ENCODE data around the gene CHST11. TPM values are rescaled to one million over a fixed set of nuclear protein-coding genes. Genes with fewer than 3 reads are reported as not detected.
A peak's percentile ranks its signal among the peaks of the same experiment; 100 is the strongest.

The CHST11 gene
- total and polyA plus RNA-seq, 8 donors: 11.1 to 56.9 (median 14.8) TPM

DNA sequence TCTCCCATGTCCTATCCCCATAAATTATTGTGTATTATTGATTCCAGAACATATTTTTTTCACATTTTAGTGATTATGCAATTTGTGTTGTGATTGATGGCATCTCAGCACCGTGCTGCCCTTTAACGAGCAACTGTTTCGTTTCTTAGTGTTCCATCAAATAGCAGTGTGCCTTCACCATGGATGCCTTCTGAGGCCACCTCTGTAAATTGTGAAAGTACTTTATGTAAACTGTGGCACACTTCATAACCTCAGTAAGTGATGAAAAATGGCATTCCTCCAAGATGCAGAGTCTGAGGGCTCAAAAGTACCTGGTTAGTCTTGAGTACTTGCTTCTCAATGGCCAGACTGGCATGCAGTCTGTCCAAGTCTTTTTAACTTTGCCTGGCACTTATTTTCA lies 8.2 kb downstream of the CHST11 start:
- H3K27ac ChIP-seq: peak overlapping the region; percentile 15 to 82
- DNase-seq (peak in 2 of 4 donors; percentile 32 to 69), ATAC-seq (peak; percentile 87)
- no peaks in the 10 kb centered on the region for H3K36me3 ChIP-seq
- H3K27me3 ChIP-seq: no peaks in the 10 kb centered on the region
- H3K9me3 ChIP-seq: no peaks in the 10 kb centered on the region
- intact Hi-C loops (cut with DNase I): no loop called here
- peaks cover 10 to 100% of the 10 kb centered on the region in 2 donors for H3K4me1 ChIP-seq
- no peak overlapping the region for H3K4me3 ChIP-seq
- TF ChIP-seq, protein P1, sequence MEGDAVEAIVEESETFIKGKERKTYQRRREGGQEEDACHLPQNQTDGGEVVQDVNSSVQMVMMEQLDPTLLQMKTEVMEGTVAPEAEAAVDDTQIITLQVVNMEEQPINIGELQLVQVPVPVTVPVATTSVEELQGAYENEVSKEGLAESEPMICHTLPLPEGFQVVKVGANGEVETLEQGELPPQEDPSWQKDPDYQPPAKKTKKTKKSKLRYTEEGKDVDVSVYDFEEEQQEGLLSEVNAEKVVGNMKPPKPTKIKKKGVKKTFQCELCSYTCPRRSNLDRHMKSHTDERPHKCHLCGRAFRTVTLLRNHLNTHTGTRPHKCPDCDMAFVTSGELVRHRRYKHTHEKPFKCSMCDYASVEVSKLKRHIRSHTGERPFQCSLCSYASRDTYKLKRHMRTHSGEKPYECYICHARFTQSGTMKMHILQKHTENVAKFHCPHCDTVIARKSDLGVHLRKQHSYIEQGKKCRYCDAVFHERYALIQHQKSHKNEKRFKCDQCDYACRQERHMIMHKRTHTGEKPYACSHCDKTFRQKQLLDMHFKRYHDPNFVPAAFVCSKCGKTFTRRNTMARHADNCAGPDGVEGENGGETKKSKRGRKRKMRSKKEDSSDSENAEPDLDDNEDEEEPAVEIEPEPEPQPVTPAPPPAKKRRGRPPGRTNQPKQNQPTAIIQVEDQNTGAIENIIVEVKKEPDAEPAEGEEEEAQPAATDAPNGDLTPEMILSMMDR (IDR thresholded peaks at IDR 0.05): no peak

DNA sequence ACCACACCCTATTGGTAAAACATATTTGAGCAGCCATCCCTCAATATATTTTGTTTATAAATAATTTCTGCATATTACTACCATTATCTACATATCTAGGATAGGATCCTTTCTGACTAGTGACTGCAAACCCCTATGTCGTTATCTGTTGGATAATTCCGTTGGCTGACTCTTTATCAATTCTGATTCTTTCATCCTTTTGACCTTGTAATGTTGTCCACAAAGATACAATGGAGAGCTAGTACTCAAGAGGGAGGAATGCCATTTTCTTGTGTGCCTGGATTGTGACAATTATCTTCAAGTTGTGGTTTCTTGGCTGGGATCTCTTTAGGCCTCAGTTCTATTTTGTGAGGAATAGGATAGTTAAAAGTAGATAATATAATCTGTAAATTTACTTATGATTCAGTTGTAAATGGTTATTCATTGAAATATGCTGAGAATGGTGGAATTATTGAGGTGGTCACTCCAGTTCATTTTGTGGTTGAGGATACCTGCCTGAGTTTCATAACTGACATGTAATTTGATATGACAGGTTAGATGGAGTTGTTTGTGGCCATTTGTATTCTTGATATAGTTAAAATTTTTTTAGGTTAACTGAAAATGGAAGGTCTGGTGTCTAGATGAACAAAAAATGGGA lies 10.1 kb downstream of the CHST11 start:
- H3K9me3 ChIP-seq: no peaks in the 10 kb centered on the region
- DNase-seq (no peak), ATAC-seq (no peak)
- H3K4me3 ChIP-seq: no peak overlapping the region
- TF ChIP-seq, protein P1 (IDR thresholded peaks at IDR 0.05): no peak
- intact Hi-C loops (cut with DNase I): no loop called here
- H3K27ac ChIP-seq: no peak overlapping the region
- no peaks in the 10 kb centered on the region for H3K36me3 ChIP-seq
- peaks cover 10 to 96% of the 10 kb centered on the region in 2 donors for H3K4me1 ChIP-seq
- H3K27me3 ChIP-seq: no peaks in the 10 kb centered on the region

DNA sequence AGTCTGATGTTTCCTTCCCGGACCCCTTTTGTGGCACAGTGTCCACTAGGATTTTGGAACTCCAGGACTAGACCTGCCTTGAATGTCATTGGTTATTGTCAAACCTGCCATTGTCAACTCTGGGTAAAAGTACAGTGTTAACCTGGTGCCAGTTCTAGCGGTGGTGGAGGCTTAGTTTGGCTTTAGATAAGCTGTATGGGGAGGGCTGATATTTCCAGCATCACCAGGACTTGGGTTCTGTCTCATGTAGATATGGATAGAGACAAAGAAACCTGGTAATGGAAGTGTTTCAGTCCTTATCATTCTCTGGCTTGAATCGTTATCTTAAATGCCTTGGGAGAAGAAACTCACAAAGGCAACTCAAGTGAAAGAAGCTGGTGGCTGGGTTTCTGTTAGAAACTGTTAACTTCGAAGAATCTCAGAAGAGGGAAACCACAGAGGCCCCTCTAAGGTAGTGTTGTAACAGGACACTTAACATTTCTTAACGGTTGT lies 10.6 kb downstream of the CHST11 start:
- intact Hi-C loops (cut with DNase I): no loop called here
- H3K27ac ChIP-seq: no peak overlapping the region
- peaks cover 10 to 96% of the 10 kb centered on the region in 2 donors for H3K4me1 ChIP-seq
- H3K4me3 ChIP-seq: no peak overlapping the region
- DNase-seq (no peak), ATAC-seq (no peak)
- TF ChIP-seq, protein P1 (IDR thresholded peaks at IDR 0.05): no peak
- H3K36me3 ChIP-seq: no peaks in the 10 kb centered on the region
- H3K27me3 ChIP-seq: no peaks in the 10 kb centered on the region
- H3K9me3 ChIP-seq: no peaks in the 10 kb centered on the region

DNA sequence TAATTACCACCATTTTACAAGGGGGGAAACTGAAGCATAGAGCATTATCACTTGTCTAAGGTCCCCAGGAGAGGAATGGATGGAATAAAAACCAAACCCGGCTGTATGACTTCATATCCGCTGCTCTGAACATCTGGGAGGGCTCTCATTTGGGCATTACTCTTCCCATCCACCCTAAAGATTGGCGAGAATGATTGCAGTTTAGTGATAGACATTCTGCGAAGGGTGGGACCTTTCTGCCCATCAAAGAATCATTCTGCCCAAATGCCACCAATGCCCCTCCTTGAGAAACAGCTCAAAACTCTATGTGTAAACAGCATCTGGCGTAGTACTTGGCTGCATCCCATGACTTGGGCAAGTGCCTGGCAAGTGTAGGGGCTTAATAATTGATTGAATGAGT lies 11.6 kb downstream of the CHST11 start:
- DNase-seq: no peak
- no peak for ATAC-seq

DNA sequence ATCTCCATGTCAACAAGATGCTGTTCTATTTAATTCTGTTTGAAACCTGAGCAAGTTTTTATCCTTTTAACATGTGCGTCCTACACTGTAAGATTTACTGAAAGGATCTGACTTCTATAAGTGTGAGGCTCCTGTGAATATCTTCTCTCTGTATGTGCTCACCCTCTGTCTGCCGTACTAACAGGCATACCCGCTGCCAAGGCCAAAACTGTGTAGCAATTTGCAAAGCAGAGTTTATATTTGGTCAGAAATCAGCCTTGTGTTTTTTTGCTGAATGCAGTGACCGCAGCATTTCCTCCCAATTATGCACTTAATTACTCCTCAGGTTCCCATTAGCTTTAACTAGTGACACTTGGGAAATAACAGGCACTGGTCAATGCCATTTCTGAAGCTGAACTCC lies 12.3 kb downstream of the CHST11 start:
- ATAC-seq: no peak

More for the DNA sequence above, 11.6 kb downstream of the CHST11 start:
- TF ChIP-seq, protein P1 (IDR thresholded peaks at IDR 0.05): no peak
- Histone ChIP-seq H3K9me3 (no peaks in the 10 kb centered on the region), H3K4me1 (peaks cover 5 to 95% of the 10 kb centered on the region in 2 donors), H3K4me3 (no peak overlapping the region), H3K36me3 (no peaks in the 10 kb centered on the region), H3K27ac (no peak overlapping the region), H3K27me3 (no peaks in the 10 kb centered on the region)
- intact Hi-C loops (cut with DNase I): no loop called here

More for the DNA sequence above, 12.3 kb downstream of the CHST11 start:
- Histone ChIP-seq H3K27ac (no peak overlapping the region), H3K4me1 (peaks cover 4 to 95% of the 10 kb centered on the region in 2 donors), H3K9me3 (no peaks in the 10 kb centered on the region), H3K4me3 (no peak overlapping the region), H3K36me3 (no peaks in the 10 kb centered on the region), H3K27me3 (no peaks in the 10 kb centered on the region)
- DNase-seq: no peak
- TF ChIP-seq, protein P1 (IDR thresholded peaks at IDR 0.05): no peak
- intact Hi-C loops (cut with DNase I): no loop called here

Data from left lung (tissue), 10 donors.